Skeletal muscle satellite cell (primary cell): ENCODE data around the gene ARMC2. TPM values are rescaled to one million over a fixed set of nuclear protein-coding genes. Genes with fewer than 3 reads are reported as not detected.

ENCODE experiments used
- H3K27me3 ChIP-seq: 2 replicates; pipeline ENCODE4 v1.7.0; 2013; ENCODE audit warnings: low read length; ENCODE audit not compliant: control insufficient read depth, insufficient read depth
- H3K36me3 ChIP-seq: 2 replicates; pipeline ENCODE4 v1.7.0; 2013; ENCODE audit warnings: mild to moderate bottlenecking, control low read depth, low read length; ENCODE audit not compliant: insufficient read depth
- H3K4me1 ChIP-seq: 2 replicates; pipeline ENCODE4 v1.7.0; 2013; ENCODE audit warnings: low read length; ENCODE audit not compliant: control insufficient read depth, insufficient read depth
- H3K4me2 ChIP-seq: 2 replicates; pipeline ENCODE4 v1.7.0; 2013; ENCODE audit warnings: mild to moderate bottlenecking, low read length
- H3K4me3 ChIP-seq: 2 replicates; pipeline ENCODE4 v1.7.0; 2013; ENCODE audit warnings: low read length
- H3K9ac ChIP-seq: 2 replicates; pipeline ENCODE4 v1.7.0; 2013; ENCODE audit warnings: mild to moderate bottlenecking, low read depth, low read length, moderate library complexity
- H3K9me3 ChIP-seq: replicated peaks from 2 replicates; pipeline ENCODE4 v1.7.0; 2013; ENCODE audit warnings: mild to moderate bottlenecking, control low read depth, low read length
- total RNA-seq: library from RNA; depleted of rRNA; stranded (reverse); fragments of >200 nt; gene quantifications from 2 replicates; pipeline ENCODE4 v1.2.3, GENCODE V29; 2012; rRNA removed

ARMC2 gene, protein sequence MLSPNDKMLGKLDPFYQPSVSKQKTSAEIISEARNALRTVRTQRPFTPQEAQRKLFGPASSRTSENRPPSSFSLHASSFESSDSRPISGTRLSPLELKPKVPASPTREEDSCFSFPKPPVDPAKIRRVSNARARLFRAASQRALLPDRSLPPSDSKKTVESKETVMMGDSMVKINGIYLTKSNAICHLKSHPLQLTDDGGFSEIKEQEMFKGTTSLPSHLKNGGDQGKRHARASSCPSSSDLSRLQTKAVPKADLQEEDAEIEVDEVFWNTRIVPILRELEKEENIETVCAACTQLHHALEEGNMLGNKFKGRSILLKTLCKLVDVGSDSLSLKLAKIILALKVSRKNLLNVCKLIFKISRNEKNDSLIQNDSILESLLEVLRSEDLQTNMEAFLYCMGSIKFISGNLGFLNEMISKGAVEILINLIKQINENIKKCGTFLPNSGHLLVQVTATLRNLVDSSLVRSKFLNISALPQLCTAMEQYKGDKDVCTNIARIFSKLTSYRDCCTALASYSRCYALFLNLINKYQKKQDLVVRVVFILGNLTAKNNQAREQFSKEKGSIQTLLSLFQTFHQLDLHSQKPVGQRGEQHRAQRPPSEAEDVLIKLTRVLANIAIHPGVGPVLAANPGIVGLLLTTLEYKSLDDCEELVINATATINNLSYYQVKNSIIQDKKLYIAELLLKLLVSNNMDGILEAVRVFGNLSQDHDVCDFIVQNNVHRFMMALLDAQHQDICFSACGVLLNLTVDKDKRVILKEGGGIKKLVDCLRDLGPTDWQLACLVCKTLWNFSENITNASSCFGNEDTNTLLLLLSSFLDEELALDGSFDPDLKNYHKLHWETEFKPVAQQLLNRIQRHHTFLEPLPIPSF
- total RNA-seq, result 1.5 and 1.7 TPM in 2 replicates

DNA sequence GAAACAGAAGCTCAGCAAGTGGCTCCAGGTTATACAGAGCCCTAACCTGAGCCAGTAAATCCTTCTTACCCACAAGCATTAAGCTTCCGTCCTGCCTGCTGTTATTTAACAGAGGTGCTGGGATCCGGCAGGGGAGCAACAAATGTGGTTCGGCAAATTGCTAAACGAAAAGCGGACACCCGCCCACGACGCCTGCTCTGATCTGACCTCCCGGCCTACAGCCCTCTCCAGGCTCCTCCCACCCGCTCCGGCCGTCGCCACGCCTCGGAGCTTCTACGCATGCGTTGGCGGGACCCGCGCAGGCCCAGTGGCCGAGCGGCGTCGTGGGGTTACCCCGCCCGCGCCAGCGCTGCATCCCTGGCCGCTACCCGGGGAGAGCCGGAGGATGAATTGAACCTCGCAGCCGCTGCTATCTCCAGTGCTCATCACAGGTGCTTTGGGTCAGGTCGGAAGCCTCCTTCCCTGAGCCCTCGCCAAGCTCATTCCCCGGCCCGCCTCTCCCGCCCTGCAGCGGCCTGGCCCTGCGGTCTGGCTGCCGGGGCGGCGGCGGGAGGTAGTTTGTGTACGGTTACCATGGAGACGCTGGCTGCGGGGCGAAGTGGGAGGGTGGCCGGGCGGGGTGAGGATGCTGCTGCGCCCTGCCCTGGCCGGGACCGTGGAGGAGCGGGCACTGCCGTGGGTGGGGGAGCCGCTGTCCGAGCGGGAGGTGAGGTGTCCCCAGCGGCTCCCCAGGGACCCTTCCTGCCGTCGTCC lies at the start of gene ARMC2:
ARMC2 (plus strand) TSS at position 307 of the 753 bp plus-strand sequence. CDS start 5,846 bp downstream, outside the sequence.
- Histone ChIP-seq H3K36me3 (no peaks in the 10 kb centered on the region), H3K4me1 (peaks cover 6% of the 10 kb centered on the region), H3K9ac (peak within 1 kb of the TSS; percentile 88), H3K4me3 (peak within 1 kb of the TSS; percentile 97), H3K27me3 (no peaks in the 10 kb centered on the region), H3K4me2 (peak within 1 kb of the TSS; percentile 85), H3K9me3 (no peaks in the 10 kb centered on the region)

DNA sequence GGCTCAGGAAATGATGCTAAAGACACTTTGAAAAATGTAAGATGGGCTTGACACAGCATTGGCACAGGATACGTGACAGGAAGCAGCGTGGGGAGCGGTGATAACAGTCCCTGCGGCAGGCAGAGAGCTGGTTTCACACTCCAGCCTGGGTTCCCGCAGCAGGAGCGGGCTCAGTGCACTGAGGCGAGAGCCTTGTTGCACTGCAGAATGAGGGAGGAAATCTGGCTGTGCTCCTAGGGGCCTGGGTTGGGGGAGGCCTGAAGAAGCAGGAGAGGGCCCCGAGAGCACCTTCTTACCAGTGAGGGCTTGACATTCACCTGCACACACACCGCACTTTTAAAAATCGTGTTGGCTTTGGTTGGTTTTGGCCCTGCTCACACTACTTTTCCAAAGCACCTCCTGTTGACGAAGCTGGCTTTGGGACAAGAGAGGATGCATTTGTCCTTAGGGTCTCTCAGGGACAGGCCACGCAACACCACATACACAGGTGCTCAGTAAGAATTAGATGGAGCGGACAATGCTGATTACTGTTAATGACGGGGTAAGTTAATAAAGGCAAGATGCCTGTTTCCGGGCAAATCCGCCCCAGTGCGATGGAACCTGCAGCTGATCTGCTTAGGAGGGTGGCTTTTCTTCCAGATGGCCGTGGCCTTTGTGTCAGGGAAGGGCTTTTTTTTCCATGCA lies 49.4 kb upstream of the ARMC2 start:
- no peak overlapping the region for H3K9ac ChIP-seq
- H3K4me3 ChIP-seq, result no peak overlapping the region
- no peak overlapping the region for H3K4me2 ChIP-seq
- no peaks in the 10 kb centered on the region for H3K4me1 ChIP-seq
- no peaks in the 10 kb centered on the region for H3K36me3 ChIP-seq
- no peaks in the 10 kb centered on the region for H3K27me3 ChIP-seq
- no peaks in the 10 kb centered on the region for H3K9me3 ChIP-seq

GRCh38 chr6:108799354-108799717 lies 48.9 kb upstream of the ARMC2 start:
- Histone ChIP-seq H3K27me3 (no peaks in the 10 kb centered on the region), H3K9me3 (no peaks in the 10 kb centered on the region), H3K4me3 (no peak overlapping the region), H3K4me1 (no peaks in the 10 kb centered on the region), H3K36me3 (no peaks in the 10 kb centered on the region), H3K9ac (no peak overlapping the region), H3K4me2 (no peak overlapping the region)

DNA sequence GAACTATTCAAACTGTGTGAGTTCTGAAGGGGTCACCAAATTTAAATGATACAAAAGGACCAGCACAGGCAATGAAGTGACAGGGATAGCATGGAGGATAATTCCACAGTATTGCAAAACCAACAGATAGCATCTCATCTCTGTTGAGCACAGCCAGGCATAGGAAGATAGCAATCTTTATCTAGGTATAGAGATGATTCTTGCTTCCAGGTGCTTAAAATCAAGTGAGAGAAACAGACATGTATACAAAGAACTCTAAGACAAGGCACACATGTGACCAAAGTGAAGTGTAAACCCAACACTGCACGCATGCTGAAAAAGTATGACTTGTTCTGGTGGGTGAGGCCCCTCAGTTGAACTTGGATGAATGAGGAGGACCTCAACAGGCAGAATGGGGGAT lies 48.4 kb upstream of the ARMC2 start:
- Histone ChIP-seq H3K4me1 (no peaks in the 10 kb centered on the region), H3K36me3 (no peaks in the 10 kb centered on the region), H3K9ac (no peak overlapping the region), H3K4me3 (no peak overlapping the region), H3K4me2 (no peak overlapping the region), H3K9me3 (no peaks in the 10 kb centered on the region), H3K27me3 (no peaks in the 10 kb centered on the region)

DNA sequence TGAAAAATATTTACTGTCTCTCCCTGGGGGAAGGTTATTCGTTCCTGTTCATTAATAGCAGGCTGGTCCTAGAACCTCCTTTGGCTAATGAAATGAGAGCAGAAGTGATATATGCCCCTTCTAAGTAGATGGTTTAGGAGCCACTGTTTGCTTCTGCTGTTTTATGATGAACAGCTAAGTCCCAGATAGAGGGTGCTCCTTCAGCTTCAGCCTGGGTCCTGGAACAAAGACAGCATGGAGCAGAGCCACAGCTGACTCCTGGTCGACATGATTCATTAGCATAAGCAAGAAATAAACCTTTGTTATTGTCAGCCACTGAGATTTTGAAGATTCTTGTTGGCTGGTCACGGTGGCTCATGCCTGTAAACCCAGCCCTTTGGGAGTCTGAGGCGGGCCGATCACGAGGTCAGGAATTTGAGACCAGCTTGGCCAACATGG lies 47.8 kb upstream of the ARMC2 start:
- H3K4me3 ChIP-seq, result no peak overlapping the region
- no peaks in the 10 kb centered on the region for H3K9me3 ChIP-seq
- no peaks in the 10 kb centered on the region for H3K4me1 ChIP-seq
- H3K9ac ChIP-seq, result no peak overlapping the region
- H3K36me3 ChIP-seq, result no peaks in the 10 kb centered on the region
- peak overlapping the region; percentile 14 for H3K4me2 ChIP-seq
- H3K27me3 ChIP-seq, result no peaks in the 10 kb centered on the region

DNA sequence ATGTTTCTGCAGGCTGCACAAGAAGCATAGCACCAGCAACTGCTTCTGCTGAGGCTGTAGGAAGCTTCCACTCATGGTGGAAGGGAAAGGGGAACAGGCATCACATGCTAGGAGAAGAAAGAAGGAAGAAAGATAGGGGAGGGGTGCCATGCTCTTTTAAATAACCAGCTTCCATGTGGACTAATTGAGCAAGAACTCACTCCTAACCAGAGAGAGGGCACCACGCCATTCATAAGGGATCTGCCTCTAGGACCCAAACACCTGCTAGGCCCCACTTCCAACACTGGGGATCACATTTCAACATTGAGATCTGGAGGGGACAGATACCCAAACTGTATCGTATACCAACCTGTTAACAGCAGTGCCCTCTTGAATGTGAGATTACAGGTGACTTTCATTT lies 46.9 kb upstream of the ARMC2 start:
- Histone ChIP-seq H3K9me3 (no peaks in the 10 kb centered on the region), H3K9ac (no peak overlapping the region), H3K4me1 (no peaks in the 10 kb centered on the region), H3K27me3 (no peaks in the 10 kb centered on the region), H3K36me3 (no peaks in the 10 kb centered on the region), H3K4me3 (no peak overlapping the region), H3K4me2 (no peak overlapping the region)

DNA sequence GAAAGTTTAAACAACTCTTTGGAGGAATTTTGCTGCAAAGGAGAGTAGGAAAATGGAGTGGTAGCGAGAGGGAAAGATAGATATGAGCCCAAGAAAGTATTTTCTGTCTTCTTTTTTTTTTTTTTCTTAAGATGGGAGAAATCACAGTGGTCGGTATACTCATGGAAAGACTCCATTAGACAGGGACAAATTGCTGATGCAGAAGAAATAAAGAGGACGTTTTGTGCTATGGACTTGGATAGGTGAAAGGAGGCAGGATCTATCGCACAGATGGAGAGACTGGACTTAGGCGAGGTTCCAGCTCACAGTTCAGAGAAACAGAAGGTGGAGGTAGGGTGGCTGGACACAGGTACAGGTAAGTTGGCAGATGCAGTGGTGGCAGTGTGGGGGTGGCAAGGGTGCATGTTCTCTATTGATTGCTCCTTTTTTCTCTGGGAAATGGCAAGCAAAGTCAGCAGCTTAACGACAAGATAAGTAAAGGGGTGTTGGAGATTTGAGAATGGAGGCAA lies 44.2 kb upstream of the ARMC2 start:
- H3K4me2 ChIP-seq, result no peak overlapping the region
- H3K4me1 ChIP-seq, result no peaks in the 10 kb centered on the region
- no peaks in the 10 kb centered on the region for H3K36me3 ChIP-seq
- no peak overlapping the region for H3K9ac ChIP-seq
- no peaks in the 10 kb centered on the region for H3K9me3 ChIP-seq
- H3K27me3 ChIP-seq, result no peaks in the 10 kb centered on the region
- H3K4me3 ChIP-seq, result no peak overlapping the region

DNA sequence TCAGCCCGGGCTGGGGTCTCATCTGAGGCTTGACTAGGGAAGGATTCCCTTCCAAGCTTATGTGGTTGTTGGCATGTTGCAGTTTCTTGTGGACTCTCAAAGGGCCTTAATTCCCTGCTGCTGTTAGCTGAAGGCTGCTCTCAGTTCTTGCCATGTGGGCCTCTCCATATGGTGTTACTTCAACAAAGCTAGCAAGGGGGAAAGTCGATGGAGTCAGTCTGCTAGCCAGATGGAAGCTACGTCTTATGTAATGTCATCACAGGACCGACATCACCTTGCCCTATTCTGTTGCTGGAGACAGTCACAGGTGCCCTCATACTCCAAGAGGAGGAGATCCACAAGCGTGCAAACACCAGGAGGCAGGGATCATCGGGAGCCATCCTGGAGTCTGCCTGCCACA lies 43.3 kb upstream of the ARMC2 start:
- H3K27me3 ChIP-seq, result no peaks in the 10 kb centered on the region
- H3K4me2 ChIP-seq, result no peak overlapping the region
- no peaks in the 10 kb centered on the region for H3K4me1 ChIP-seq
- H3K9me3 ChIP-seq, result no peaks in the 10 kb centered on the region
- no peaks in the 10 kb centered on the region for H3K36me3 ChIP-seq
- no peak overlapping the region for H3K4me3 ChIP-seq
- no peak overlapping the region for H3K9ac ChIP-seq

DNA sequence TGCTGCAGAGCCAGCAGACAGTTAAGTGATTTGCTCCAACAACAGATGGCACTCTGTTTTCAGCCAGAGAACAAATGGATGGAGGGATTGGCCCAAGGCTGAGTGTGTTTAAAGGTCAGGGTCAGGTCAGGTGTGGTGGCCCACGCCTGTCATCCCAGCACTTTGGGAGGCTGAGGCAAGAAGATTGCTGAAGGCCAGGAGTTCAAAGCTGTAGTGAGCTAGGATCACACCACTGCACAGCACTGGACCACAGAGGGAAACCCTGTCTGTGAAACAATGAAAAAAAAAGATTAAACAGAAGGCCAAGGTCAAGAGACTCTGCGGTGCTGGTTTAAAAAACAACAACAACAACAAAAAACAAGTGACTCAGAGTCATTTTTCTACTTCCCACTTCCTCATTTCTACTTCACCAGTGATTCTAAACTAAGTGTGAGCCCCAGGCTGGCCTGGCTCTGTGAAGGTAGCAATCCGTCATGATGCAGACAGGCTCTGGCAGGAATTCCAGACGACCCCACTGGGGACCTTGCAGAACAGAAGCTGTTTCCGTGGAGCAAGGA lies 42.5 kb upstream of the ARMC2 start:
- H3K4me3 ChIP-seq, result no peak overlapping the region

DNA sequence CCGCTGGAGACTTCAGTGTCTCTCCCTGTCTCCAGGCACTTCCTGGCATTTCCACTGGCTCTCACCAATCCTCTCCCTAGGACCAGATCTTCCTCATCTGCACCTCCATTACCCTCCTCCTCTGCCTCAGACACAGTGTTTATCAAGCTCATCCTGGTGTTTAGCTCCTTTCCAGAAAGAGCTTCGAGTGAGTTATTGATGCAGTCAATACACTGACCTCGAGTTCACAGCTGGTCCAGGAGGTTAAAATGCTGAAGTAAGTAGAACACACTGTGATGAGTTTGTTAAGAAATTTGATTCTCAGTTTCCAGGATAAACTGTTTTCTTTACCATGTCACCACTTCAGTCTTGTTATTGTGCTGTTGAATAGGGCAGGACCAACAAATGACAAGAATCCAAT lies 42.1 kb upstream of the ARMC2 start:
- Histone ChIP-seq H3K4me3 (no peak overlapping the region), H3K9ac (no peak overlapping the region), H3K27me3 (no peaks in the 10 kb centered on the region), H3K36me3 (no peaks in the 10 kb centered on the region), H3K4me1 (no peaks in the 10 kb centered on the region), H3K4me2 (no peak overlapping the region), H3K9me3 (no peaks in the 10 kb centered on the region)

More for the DNA sequence above, 42.5 kb upstream of the ARMC2 start:
- Histone ChIP-seq H3K9me3 (no peaks in the 10 kb centered on the region), H3K27me3 (no peaks in the 10 kb centered on the region), H3K9ac (no peak overlapping the region), H3K4me1 (no peaks in the 10 kb centered on the region), H3K4me2 (no peak overlapping the region), H3K36me3 (no peaks in the 10 kb centered on the region)
